ENCODE measurements around the gene SCUBE1. TPM values are rescaled to one million over a fixed set of nuclear protein-coding genes. Genes with fewer than 3 reads are reported as not detected.

The SCUBE1 gene
- total and polyA plus RNA-seq, 2 experiments from 2014 or later, result not detected

DNA sequence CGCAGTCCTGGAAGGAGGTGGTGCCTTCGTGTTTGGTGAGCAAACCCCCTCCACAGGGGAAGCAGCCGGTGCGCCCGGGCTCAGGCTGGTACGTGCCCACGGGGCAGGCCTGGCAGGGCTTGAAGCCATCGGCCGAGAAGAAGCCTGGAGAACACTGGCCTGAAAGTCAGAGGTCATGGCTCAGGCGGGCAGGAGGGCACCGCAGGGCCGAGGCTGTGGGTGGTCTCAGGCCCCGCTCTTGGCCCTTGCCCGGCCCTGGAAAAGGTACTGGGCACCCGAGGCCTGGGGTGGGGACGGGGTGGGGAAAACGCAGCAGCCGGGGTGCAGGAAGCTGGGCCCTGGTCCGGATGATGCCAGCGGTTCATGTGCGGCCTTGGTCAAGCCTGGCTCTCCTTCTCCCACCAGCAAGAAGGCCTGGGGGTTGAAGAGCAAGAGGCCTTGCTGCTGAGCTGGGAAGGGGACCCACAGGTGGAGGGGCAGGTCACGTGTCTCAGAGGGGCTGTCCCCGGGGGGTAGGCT lies 130.7 kb downstream of the SCUBE1 start:
- H3K27me3 ChIP-seq (replicated peaks; ENCODE audit: insufficient read depth), result no peaks in the 10 kb centered on the region
- H3K9ac ChIP-seq, result no peak overlapping the region
- no peaks in the 10 kb centered on the region for H3K9me3 ChIP-seq (ENCODE audit: low read depth)
- 80 to 84% methylated on average over 17 to 23 of the region's 23 CpGs for WGBS, 2 experiments (ENCODE audit: low coverage in 1 of 2, low lambda C conversion rate in 2 of 2, missing lambda C conversion rate in 2 of 2)
- in situ Hi-C loops (cut with MboI), result no loop called here
- no peaks in the 10 kb centered on the region for H3K36me3 ChIP-seq (ENCODE audit: low read depth)
- no peaks in the 10 kb centered on the region for H3K79me2 ChIP-seq (ENCODE audit: insufficient read depth)
- no peak overlapping the region for H3K4me2 ChIP-seq (ENCODE audit: unreplicated experiment)
- no peak for DNase-seq
- no peak overlapping the region for H3K27ac ChIP-seq
- no peak for TF ChIP-seq EZH2 (IDR thresholded peaks at IDR 0.05; ENCODE audit: insufficient read depth, poor library complexity, severe bottlenecking)
- TF ChIP-seq EZH2phosphoT487 (IDR thresholded peaks at IDR 0.05; ENCODE audit: insufficient read depth, low read depth), result no peak
- H2AFZ ChIP-seq, result no peak overlapping the region
- H3F3A ChIP-seq (ENCODE audit: insufficient read depth), result no peaks in the 10 kb centered on the region
- no peak overlapping the region for H3K4me3 ChIP-seq
- no peaks in the 10 kb centered on the region for H4K20me1 ChIP-seq (ENCODE audit: insufficient read depth)
- no peaks in the 10 kb centered on the region for H3K4me1 ChIP-seq (ENCODE audit: insufficient read depth)
- H3K9me2 ChIP-seq (ENCODE audit: insufficient read depth), result no peaks in the 10 kb centered on the region

DNA sequence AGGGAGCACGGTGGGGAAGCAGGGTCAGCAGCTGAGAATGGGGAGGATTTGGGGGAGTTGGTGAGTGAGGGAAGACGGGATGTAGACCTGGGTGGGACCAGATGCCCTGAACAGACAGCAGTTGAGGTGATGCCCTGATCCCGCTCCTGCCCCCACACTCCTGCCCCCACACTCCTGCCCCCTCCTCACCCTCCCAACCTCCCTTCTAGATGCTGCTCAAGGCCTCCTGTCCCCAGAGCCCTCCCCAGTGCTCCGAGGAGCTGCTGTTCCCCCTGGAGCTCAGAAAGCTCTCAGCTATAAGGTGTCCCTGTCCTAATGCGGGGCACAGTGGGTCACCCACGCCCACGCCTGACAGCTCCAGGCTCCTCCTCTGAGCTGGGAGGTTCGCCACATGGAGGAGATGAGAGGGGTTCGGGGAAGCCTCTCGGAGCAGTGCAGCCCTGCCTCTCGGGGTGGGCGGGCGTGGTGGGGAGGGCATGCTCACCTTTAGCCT lies 131.2 kb downstream of the SCUBE1 start:
- in situ Hi-C loops (cut with MboI), result no loop called here
- 66 to 72% methylated on average over 12 to 13 of the region's 13 CpGs for WGBS, 2 experiments (ENCODE audit: low coverage in 1 of 2, low lambda C conversion rate in 2 of 2, missing lambda C conversion rate in 2 of 2)
- H3F3A ChIP-seq (ENCODE audit: insufficient read depth), result no peaks in the 10 kb centered on the region
- no peaks in the 10 kb centered on the region for H3K4me1 ChIP-seq (ENCODE audit: insufficient read depth)
- H2AFZ ChIP-seq, result no peak overlapping the region
- no peaks in the 10 kb centered on the region for H3K27me3 ChIP-seq (replicated peaks; ENCODE audit: insufficient read depth)
- no peak overlapping the region for H3K9ac ChIP-seq
- H3K36me3 ChIP-seq (ENCODE audit: low read depth), result no peaks in the 10 kb centered on the region
- H3K79me2 ChIP-seq (ENCODE audit: insufficient read depth), result no peaks in the 10 kb centered on the region
- no peaks in the 10 kb centered on the region for H4K20me1 ChIP-seq (ENCODE audit: insufficient read depth)
- no peak overlapping the region for H3K4me2 ChIP-seq (ENCODE audit: unreplicated experiment)
- no peak for DNase-seq
- no peak overlapping the region for H3K27ac ChIP-seq
- H3K9me3 ChIP-seq (ENCODE audit: low read depth), result no peaks in the 10 kb centered on the region
- no peaks in the 10 kb centered on the region for H3K9me2 ChIP-seq (ENCODE audit: insufficient read depth)
- TF ChIP-seq EZH2phosphoT487 (IDR thresholded peaks at IDR 0.05; ENCODE audit: insufficient read depth, low read depth) (no peak), EZH2 (IDR thresholded peaks at IDR 0.05; ENCODE audit: insufficient read depth, poor library complexity, severe bottlenecking) (no peak)
- H3K4me3 ChIP-seq, result no peak overlapping the region

DNA sequence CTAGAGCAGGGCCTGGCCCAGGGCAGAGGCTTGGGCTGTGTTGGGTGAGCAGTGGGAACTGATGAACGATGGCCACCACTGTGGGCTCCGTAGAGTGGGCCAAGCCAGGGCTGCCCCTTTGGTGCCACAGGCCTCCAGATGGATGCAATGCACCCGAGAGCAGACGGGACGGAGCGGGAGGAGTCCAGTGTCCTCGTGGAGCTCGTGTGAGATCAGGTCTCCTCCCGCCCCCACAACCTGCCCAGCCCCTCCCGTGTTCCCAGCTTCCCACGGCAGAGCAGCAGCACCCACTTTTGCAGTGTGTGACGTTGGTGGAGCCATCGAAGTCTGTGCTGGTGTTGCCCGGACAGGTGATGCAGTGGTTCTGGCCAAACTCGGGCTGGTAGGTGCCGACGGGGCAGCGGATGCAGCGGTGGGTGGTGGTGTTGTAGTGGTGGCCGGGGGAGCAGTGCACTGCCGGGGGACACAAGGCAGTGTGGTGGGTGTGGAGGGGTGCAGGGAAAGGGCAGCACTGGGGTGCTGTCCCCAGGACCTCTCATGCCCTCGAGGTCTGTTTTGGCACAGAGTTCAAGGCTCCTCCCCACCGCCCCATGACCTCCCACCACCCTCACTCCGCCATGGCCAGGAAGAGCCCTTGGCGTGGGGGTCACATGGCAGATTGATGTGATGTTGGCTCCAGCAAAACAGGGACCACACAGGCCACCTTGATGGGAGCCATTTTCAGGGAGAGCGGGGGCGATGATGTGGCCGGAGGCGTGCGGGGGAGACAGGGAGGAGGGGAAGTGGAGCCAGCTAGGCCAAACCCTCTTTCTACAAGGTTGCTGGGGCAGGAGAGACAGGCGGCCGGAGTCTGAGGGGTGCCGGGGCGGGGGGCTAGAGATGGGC lies 132.3 kb downstream of the SCUBE1 start:
- Histone ChIP-seq H2AFZ (no peak overlapping the region), H3K9me2 (ENCODE audit: insufficient read depth) (no peaks in the 10 kb centered on the region), H3K9me3 (ENCODE audit: low read depth) (no peaks in the 10 kb centered on the region), H3K4me2 (ENCODE audit: unreplicated experiment) (no peak overlapping the region), H3F3A (ENCODE audit: insufficient read depth) (no peaks in the 10 kb centered on the region), H3K36me3 (ENCODE audit: low read depth) (no peaks in the 10 kb centered on the region), H3K4me3 (no peak overlapping the region), H3K27me3 (replicated peaks; ENCODE audit: insufficient read depth) (no peaks in the 10 kb centered on the region), H4K20me1 (ENCODE audit: insufficient read depth) (no peaks in the 10 kb centered on the region), H3K4me1 (ENCODE audit: insufficient read depth) (no peaks in the 10 kb centered on the region), H3K27ac (no peak overlapping the region), H3K79me2 (ENCODE audit: insufficient read depth) (no peaks in the 10 kb centered on the region), H3K9ac (no peak overlapping the region)
- no peak for TF ChIP-seq EZH2phosphoT487 (IDR thresholded peaks at IDR 0.05; ENCODE audit: insufficient read depth, low read depth)
- no peak for TF ChIP-seq EZH2 (IDR thresholded peaks at IDR 0.05; ENCODE audit: insufficient read depth, poor library complexity, severe bottlenecking)
- DNase-seq, result no peak
- 75 to 76% methylated on average over 26 to 34 of the region's 34 CpGs for WGBS, 2 experiments (ENCODE audit: low coverage in 1 of 2, low lambda C conversion rate in 2 of 2, missing lambda C conversion rate in 2 of 2)
- in situ Hi-C loops (cut with MboI), result no loop called here

DNA sequence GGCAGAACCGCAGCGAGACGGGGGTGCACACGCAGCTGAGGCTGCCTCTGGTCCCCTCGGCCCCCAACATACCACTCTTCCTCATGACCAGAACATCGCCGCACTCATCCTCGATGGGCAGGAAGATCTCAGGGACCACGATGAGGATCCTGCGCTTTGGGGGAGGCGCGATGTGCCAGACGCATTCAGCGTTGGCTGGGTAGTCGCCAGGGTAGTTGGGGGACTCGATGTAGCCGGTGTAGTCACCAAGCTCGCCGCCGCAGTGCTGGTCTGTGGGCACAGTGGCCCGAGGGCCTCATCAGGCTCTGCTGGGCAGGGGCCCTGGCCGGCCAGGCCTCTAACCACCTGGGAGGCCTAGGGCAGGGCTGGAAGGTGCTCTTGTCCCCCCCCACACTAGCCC lies 133.2 kb downstream of the SCUBE1 start:
- Histone ChIP-seq H3K9me3 (ENCODE audit: low read depth) (no peaks in the 10 kb centered on the region), H4K20me1 (ENCODE audit: insufficient read depth) (no peaks in the 10 kb centered on the region), H3K79me2 (ENCODE audit: insufficient read depth) (no peaks in the 10 kb centered on the region), H3K4me3 (no peak overlapping the region), H3K4me2 (ENCODE audit: unreplicated experiment) (no peak overlapping the region), H3K36me3 (ENCODE audit: low read depth) (no peaks in the 10 kb centered on the region), H3K27ac (no peak overlapping the region), H3K27me3 (replicated peaks; ENCODE audit: insufficient read depth) (no peaks in the 10 kb centered on the region), H3K9me2 (ENCODE audit: insufficient read depth) (no peaks in the 10 kb centered on the region), H3K9ac (no peak overlapping the region), H2AFZ (no peak overlapping the region), H3K4me1 (ENCODE audit: insufficient read depth) (no peaks in the 10 kb centered on the region), H3F3A (ENCODE audit: insufficient read depth) (no peaks in the 10 kb centered on the region)
- TF ChIP-seq EZH2 (IDR thresholded peaks at IDR 0.05; ENCODE audit: insufficient read depth, poor library complexity, severe bottlenecking) (no peak), EZH2phosphoT487 (IDR thresholded peaks at IDR 0.05; ENCODE audit: insufficient read depth, low read depth) (no peak)
- no peak for DNase-seq
- in situ Hi-C loops (cut with MboI), result no loop called here
- 73 to 77% methylated on average over 21 to 22 of the region's 22 CpGs for WGBS, 2 experiments (ENCODE audit: low coverage in 1 of 2, low lambda C conversion rate in 2 of 2, missing lambda C conversion rate in 2 of 2)

Measured in GM23248 (cell line).